GM04503 (cell line): ENCODE measurements around the gene CFAP53.

Source experiments
- DNase-seq: peaks from one replicate; pipeline ENCODE4 v3.0.0-alpha.2; 2012; ENCODE audit warnings: low read depth

CFAP53 gene

GRCh38 chr18:50193796-50194630, 72.3 kb downstream of the CFAP53 start:
- DNase-seq: no peak

GRCh38 chr18:50192995-50193795, 73.1 kb downstream of the CFAP53 start:
- DNase-seq: no peak

GRCh38 chr18:50190926-50191325, 75.4 kb downstream of the CFAP53 start:
- DNase-seq: no peak

- no peak for DNase-seq
Measured at GRCh38 chr18:50190236-50190635, 76.1 kb downstream of the CFAP53 start.

- DNase-seq: no peak
Measured at GRCh38 chr18:50189160-50189559, 77.1 kb downstream of the CFAP53 start.

GRCh38 chr18:50188652-50189051, 77.6 kb downstream of the CFAP53 start:
- no peak for DNase-seq

- no peak for DNase-seq
Measured at GRCh38 chr18:50187659-50188058, 78.6 kb downstream of the CFAP53 start.

GRCh38 chr18:50186385-50186784, 79.9 kb downstream of the CFAP53 start:
- DNase-seq: no peak

- DNase-seq: no peak
Measured at GRCh38 chr18:50183556-50183955, 82.7 kb downstream of the CFAP53 start.

- DNase-seq: no peak
Measured at GRCh38 chr18:50182511-50182910, 83.8 kb downstream of the CFAP53 start.

- no peak for DNase-seq
Measured at GRCh38 chr18:50181590-50181989, 84.7 kb downstream of the CFAP53 start.

GRCh38 chr18:50179465-50179864, 86.8 kb downstream of the CFAP53 start:
- DNase-seq: no peak

GRCh38 chr18:50177294-50177992, 88.9 kb downstream of the CFAP53 start:
- DNase-seq: no peak
